HTERT RPE-1 (cell line): ENCODE measurements around the gene PPP1R3G.
"Not testable (repeated sequence)": the region's sequence is repeated elsewhere in the genome, so short reads cannot be mapped to it uniquely, and the experiment has no call there.

ENCODE experiments used
- in situ Hi-C: fragments of 300-500 bp; cut with MboI; formaldehyde crosslinking; loops from 4 replicates; pipeline ENCODE4 v1.14.3; 2020; ENCODE audit warnings: low sequenced_read_pairs

PPP1R3G gene

DNA sequence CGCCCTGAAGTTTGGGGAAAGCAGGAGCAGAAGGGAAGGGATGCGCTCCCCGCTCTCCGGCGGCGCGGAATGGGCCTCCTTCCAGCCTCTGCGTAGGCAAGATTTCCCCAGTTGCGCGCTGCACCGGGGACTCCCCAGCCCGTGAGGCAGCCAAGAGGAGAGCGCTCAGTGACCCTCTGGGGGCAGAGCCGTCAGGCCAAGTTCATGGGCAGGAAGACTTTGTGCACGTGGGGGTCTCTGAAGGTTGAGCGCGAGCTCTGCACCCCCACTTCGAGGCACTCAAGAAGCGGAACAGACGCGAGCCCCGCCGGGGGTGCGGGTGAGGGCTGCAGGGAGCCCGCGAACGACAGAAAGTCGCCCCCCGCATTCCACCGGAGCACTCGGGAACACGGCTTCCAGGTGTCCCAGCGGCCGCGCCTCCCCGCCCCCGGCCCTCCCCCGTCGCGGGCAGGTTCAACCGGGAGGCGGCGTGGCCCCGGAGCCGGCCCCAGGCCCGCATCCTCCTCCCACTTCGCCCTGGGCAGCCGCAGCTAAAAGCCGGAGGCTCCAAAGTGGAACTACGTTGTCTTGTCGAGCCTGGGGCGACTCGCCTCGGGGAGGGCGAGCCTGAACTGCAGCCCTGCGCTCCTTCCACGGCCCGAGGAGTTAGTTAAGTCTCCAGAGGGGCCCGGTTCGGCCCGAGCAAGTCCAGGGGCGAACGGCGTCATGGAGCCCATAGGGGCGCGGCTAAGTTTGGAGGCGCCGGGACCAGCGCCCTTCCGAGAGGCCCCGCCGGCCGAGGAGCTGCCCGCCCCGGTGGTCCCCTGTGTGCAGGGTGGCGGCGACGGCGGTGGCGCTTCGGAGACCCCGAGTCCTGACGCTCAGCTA, at the start of gene PPP1R3G:
Gene PPP1R3G (plus strand): TSS at position 561 of the 867 bp plus-strand sequence. CDS start 145 bp downstream, at position 706.
- in situ Hi-C loops = no loop called here

DNA sequence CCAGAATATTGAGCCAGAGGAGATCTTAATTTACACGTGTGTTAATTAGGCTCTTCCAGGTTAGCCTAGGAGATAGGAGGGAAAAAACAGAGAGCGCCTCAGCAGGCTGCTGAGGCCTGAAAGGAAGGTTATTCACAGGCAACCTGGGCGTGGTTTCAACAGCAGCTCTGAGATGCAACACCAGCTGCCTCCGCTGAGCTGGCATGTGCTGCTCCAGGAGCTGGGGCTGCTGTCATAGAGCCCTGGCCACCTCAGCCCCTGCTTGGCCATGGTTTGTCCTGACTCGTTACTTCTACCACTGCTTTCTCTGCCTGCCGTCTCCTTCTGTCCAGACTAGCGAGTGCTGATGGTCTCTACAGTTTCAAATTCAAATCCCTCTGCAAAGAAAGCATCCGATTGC, 48.9 kb upstream of the PPP1R3G start:
- in situ Hi-C loops = no loop called here

- in situ Hi-C loops = no loop called here
Measured at GRCh38 chr6:5041955-5042354, 43.2 kb upstream of the PPP1R3G start.

- in situ Hi-C loops = no loop called here
Measured at GRCh38 chr6:5042436-5042835, 42.7 kb upstream of the PPP1R3G start.

DNA sequence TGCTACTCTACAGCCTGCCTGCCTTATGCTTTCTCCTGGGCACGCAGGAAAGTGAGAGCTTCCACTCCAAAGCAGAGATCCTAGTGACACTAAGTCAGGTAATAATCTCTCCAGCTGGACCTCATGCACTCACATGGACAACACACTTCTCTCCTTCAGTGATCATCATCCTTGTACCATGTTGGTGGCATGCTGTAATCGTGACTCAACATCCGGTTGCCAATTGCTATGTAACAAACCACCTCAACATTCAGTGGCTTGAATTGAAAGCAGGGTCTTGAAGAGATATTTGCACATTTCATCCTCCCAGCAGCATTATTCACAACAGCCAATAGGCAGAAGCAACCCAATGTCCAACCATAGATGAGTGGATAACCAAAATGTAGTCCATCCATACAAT, 40.3 kb upstream of the PPP1R3G start:
- in situ Hi-C loops = no loop called here

DNA sequence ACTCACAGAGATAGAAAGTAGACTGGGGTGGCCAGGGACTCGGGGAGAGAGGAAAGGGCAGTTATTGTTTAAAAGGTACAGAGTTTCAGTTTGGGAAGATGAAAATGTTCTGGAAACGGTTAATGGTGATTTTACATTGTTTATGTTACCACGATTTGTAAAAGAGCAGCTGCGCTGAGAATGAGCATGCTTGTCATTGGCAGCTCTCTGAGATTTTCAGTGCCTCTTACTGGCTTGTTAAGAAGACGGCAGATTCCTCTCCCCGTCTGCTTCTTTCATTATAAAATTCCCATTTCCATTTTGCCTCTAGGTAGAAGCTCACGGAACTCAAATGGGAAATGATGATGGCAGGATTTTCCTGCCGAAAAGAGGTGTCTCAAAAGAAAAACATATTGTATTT, 39.7 kb upstream of the PPP1R3G start:
- in situ Hi-C loops = no loop called here

DNA sequence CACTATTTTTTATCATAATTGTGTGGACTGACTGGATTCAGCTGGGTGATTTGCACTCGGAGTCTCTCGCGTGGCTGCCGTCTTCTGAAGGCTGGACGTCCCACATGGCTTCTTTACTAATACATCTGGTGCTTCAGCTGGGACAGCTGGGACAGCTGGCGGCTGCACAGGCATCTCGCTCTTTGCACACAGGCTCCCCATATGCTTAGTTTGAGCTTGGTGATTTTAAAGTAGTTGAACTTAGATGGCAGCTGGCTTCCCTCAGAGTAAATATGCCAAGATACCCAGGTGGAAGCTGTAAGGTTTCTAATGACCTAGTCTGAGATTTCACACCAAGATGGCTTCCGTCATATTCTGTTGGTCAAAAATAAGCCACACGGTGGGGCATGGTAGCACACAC, 38.7 kb upstream of the PPP1R3G start:
- in situ Hi-C loops = no loop called here

DNA sequence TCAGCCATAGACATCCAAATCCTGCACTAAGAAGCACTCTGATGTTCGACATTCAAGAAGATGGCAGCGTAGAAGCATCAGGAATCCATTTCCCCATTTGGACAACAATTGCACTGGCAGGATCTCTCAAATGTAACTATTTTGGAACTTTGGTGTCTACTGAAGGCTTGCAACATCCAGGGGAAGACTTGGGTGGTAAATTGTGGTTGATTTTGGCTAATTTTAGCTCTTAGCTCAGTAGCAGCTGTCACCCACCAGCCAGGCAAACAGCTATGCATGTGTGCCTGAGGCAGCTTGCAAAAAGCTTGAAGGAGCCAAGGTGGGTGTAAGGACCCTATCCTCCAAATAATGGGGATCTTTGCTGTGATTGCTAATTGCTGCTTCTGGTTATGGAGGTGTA, 35.1 kb upstream of the PPP1R3G start:
- in situ Hi-C loops = no loop called here

- in situ Hi-C loops = no loop called here
Measured at GRCh38 chr6:5051394-5051793, 33.7 kb upstream of the PPP1R3G start.

GRCh38 chr6:5053038-5053437, 32.1 kb upstream of the PPP1R3G start:
- in situ Hi-C loops = no loop called here

GRCh38 chr6:5053864-5054244, 31.3 kb upstream of the PPP1R3G start:
- in situ Hi-C loops = no loop called here

DNA sequence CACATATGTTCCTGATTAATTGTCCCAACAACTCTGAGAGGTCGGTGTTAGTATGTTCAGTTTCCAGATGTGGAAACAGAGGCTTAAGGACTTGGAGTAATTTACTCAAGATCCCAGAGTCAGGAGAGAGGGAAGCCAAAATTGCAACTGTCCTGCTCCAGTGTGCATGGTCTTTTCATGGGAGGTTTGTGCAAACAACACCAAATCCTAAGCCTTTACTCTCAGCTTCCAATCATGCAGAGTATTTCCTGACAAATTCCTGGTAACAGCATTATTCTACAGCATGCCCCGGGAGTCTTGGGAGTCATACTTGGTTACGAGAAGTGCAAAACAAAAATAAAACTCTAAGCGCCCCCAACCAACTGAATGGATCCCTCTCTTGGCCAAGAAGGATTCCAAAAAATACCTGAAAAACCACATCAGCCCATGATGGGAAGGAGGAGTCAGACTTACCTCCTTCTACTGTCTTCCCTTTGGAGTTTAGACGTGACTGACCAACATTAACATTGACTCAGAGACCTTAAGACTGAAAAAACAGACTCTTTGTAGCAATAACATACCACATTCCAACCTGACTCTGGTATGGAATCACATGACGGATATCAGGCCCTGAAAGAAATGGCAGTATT, 30.8 kb upstream of the PPP1R3G start:
- in situ Hi-C loops = no loop called here

DNA sequence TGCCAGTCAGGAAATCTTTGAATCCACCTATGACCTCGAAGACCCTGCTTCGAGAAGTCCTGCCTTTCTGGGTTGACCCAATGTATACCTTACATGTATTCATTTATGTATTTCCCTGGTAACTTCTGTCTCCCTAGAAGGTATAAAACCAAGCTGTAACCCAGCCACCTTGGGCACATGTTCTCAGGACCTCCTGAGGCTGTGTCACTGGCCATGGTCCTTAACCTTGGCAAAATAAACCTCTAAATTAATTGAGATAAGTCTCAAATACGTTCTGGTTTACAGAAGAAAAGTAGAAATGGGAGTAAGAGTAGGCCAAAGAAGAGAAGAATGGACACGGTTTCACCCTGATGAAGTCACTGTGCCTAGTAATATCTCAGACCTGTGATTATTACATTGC, 30.0 kb upstream of the PPP1R3G start:
- in situ Hi-C loops = no loop called here

- in situ Hi-C loops = no loop called here
Measured at GRCh38 chr6:5058254-5058653, 26.9 kb upstream of the PPP1R3G start.

GRCh38 chr6:5059036-5059896, 25.9 kb upstream of the PPP1R3G start:
- in situ Hi-C loops = no loop called here

DNA sequence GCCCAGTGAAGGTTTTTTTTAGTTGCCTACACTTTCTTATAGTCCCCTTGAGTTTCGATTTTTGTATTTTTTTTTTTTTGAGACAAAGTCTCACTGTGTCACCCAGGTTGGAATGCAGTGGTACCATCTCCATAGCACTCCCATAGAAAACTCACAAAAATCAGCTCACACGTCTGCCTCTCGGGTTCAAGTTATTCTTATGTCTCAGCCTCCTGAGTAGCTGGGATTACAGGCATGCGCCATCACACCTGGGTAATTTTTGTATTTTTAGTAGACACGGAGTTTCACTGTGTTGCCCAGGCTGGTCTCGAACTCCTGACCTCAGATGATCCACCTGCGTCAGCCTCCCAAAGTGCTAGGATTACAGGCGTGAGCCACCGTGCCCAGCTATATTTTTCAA, 24.7 kb upstream of the PPP1R3G start:
- in situ Hi-C loops = not testable (repeated sequence)

- in situ Hi-C loops = no loop called here
Measured at GRCh38 chr6:5061152-5061551, 24.0 kb upstream of the PPP1R3G start.

GRCh38 chr6:5063617-5064016, 21.5 kb upstream of the PPP1R3G start:
- in situ Hi-C loops = no loop called here

DNA sequence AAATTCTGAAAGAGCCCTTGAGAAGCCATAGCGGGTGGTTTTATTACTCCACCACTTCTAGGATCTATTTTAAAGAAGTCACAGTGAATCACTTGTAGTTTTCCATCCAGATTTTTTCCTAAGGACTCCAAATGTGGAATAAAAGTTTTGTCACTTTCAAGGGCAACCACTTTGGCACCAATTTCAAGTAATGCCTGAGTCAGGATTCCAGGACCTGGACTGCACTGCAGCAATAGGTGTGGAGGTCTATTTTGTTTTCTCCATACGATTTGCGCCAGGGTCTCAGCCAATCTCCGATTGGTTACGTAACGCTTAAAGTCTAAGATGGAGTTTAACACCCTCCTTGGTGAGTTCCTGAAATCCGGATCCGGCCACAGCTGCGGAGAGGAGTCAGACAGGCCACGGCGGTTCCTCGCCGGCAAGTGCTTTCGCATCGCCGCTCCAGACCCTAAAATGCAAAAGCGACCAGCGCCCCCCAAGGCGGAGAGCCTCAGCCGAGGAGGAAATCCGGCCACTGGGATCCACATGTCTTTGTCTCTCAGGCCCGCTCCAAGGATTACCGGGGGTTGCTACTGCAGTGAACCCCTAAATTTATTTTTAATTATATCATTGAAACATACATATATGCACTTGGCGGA, 18.6 kb upstream of the PPP1R3G start:
- in situ Hi-C loops = no loop called here

GRCh38 chr6:5067305-5067704, 17.8 kb upstream of the PPP1R3G start:
- in situ Hi-C loops = no loop called here

DNA sequence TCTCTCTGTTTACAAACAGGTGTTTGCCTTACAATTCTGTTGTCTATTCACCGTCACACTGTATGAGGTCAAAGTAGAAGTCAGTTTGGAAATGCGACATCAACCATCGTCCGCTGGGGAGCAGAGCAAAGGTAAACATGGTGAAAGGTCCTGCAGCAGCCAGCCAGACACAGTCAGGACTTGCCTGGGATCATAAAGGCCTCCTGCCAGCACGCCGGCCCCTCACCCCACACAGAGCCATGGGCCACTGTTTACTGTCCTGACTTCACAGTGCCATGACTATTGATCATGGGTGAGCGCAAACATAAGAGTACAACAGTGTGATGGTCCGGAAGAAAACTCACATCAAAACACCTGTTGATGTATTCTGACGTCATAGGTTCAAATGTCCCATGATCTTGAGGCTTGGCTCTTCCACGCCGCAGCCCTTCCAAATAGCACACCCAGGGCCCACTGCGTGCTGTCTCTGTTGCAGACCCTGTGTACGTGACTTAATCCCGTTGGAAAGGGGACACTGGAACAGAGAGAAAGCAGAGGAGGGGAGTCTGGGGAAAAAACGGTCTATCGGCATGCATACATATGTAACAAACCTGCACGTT, 16.9 kb upstream of the PPP1R3G start:
- in situ Hi-C loops = no loop called here
